K562 (cell line): ENCODE data around the gene PRRC2A. TPM values are rescaled to one million over a fixed set of nuclear protein-coding genes. Genes with fewer than 3 reads are reported as not detected.

ENCODE experiments used
- EZH2 ChIP-seq: IDR thresholded peaks from 2 replicates; pipeline ENCODE4 v1.6.1; 2012; ENCODE audit warnings: low read depth, mild to moderate bottlenecking, inconsistent platforms, low read length, borderline replicate concordance
- FOXJ3 ChIP-seq: sonication (generic); formaldehyde crosslinking; IDR thresholded peaks from 2 replicates; pipeline ENCODE4 v1.4.0; 2020; ENCODE audit warnings: mild to moderate bottlenecking, missing genetic modification reagents
- KHSRP ChIP-seq: fragments of 450-650 bp; IDR thresholded peaks from 2 replicates; pipeline ENCODE4 v1.6.1; 2017
- NFATC3 ChIP-seq: fragments of 450-650 bp; IDR thresholded peaks from 2 replicates; pipeline ENCODE4 v1.6.1; 2017; ENCODE audit warnings: mild to moderate bottlenecking
- PURB ChIP-seq: sonication (generic); formaldehyde crosslinking; IDR thresholded peaks from 2 replicates; pipeline ENCODE4 v1.9.0; 2021; ENCODE audit warnings: low read depth, mild to moderate bottlenecking, missing genetic modification reagents
- RBM22 ChIP-seq: fragments of 200-400 bp; formaldehyde crosslinking; IDR thresholded peaks from 2 replicates; pipeline ENCODE4 v1.6.1; 2018; ENCODE audit warnings: low read length, low read depth; ENCODE audit not compliant: poor library complexity, severe bottlenecking
- SP2 ChIP-seq: IDR thresholded peaks from 2 replicates; pipeline ENCODE4 v1.6.1; 2011; ENCODE audit warnings: mild to moderate bottlenecking, low read depth, low read length, moderate library complexity; ENCODE audit not compliant: poor library complexity, severe bottlenecking; ENCODE audit errors: extremely low read depth
- TCFL5 ChIP-seq: fragments of 250-450 bp; sonication (Bioruptor Pico); conservative IDR thresholded peaks from 2 replicates; pipeline ENCODE4 v1.6.1; 2021; ENCODE audit warnings: mild to moderate bottlenecking, moderate library complexity, matching md5 sums
- ZFP1 ChIP-seq: fragments of 450-650 bp; formaldehyde crosslinking; IDR thresholded peaks from 2 replicates; pipeline ENCODE4 v1.4.0; 2020; ENCODE audit warnings: mild to moderate bottlenecking, mixed read lengths
- ZNF695 ChIP-seq: fragments of 450-650 bp; formaldehyde crosslinking; IDR thresholded peaks from 2 replicates; pipeline ENCODE4 v1.4.0; 2020; ENCODE audit warnings: mild to moderate bottlenecking, moderate library complexity
- ZSCAN32 ChIP-seq: fragments of 450-650 bp; formaldehyde crosslinking; IDR thresholded peaks from 2 replicates; pipeline ENCODE4 v1.4.0; 2020; ENCODE audit warnings: mild to moderate bottlenecking, moderate library complexity
- polyA plus RNA-seq, 8 experiments: library from polyadenylated mRNA; depleted of rRNA in 4 of 8; stranded (reverse) in 5 of 8; unstranded in 3 of 8; fragments of >200 nt; fragmentation: Nextera tagmentation in 2 of 8; fragmentation: Illumina TruSeq in 1 of 8; extraction: Ambion mirVana in 2 of 8; extraction: Trizol in 1 of 8; gene quantifications; 2 replicates each; pipeline versions ENCODE4 v1.2.1 to v1.2.3, GENCODE V29; 2011 to 2014; ENCODE audit warnings: inconsistent platforms in 1 of 8, missing spikeins in 1 of 8
- total RNA-seq, 7 experiments: library from RNA; depleted of rRNA in 6 of 7; stranded (reverse); fragments of >200 nt in 6 of 7; fragmentation: Illumina TruSeq in 2 of 7; extraction: Trizol in 2 of 7; gene quantifications; 2 replicates each; pipeline versions ENCODE4 v1.2.1 to v1.2.3, GENCODE V29; 2011 to 2021; ENCODE audit warnings: low replicate concordance in 1 of 7
- TF ChIP-seq, protein P1 (sequence below): sonication (generic); IDR thresholded peaks from 2 replicates; pipeline ENCODE4 v1.6.1; 2016
- TF ChIP-seq, protein P2 (sequence below): fragments of 250-450 bp; sonication (Bioruptor Pico); IDR thresholded peaks from 2 replicates; pipeline ENCODE4 v1.9.0; 2021; ENCODE audit warnings: mild to moderate bottlenecking
- TF ChIP-seq, protein P3 (sequence below): fragments of 250-450 bp; sonication (Bioruptor Pico); IDR thresholded peaks from 2 replicates; pipeline ENCODE4 v1.4.0; 2020; ENCODE audit warnings: mild to moderate bottlenecking, moderate library complexity
- TF ChIP-seq, protein P4 (sequence below): fragments of 450-650 bp; IDR thresholded peaks from 2 replicates; pipeline ENCODE4 v1.6.1; 2018; ENCODE audit not compliant: partially characterized antibody
- TF ChIP-seq, protein P5 (sequence below): fragments of 250-450 bp; sonication (Bioruptor Pico); IDR thresholded peaks from 2 replicates; pipeline ENCODE4 v1.8.0; 2022; ENCODE audit warnings: inconsistent platforms, mild to moderate bottlenecking, moderate library complexity, borderline replicate concordance

PRRC2A gene
- total and polyA plus RNA-seq, 9 of the 15 experiments (the other 6 are each of a cell fraction or from before 2014, with no cell fraction given) = 1.0 to 332 (median 63.0) TPM

DNA sequence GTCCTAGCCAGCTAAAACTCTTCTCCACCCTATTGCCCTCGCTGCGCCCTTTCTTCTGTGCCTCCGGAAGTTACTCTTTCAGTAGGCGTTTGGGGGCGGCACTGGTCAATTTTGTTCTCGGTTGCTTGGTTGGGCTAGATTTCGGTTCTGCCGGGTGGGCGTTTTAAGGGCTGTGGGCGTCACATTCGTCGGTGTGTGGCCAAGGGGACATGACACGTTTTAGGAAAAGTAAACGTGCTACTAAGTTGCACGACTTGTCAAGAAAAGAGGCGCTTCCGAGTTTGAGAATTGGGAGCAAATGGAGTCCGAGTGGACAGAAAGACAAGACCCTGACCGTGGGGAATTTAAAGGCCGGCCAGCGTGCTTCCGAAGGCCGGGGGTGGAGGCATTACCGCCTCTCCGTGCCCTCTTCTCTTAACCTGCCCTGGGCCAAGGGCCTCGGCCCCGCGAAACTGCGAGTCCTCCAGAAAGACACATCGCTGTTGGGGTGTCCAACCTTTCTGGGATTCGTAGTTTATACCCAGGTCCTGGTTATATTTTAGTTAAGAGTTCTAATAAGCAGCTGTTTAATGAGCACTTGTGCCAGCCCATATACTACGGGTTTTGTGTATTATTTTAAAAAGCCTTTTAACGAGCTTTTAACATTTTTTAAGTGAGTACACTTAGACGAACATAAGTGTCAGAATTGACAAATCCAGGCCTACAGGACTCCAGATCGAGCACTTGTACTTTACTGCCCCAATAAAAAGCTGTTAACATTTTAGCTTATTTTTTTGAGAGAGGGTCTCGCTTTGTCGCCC is 32.6 kb downstream of the PRRC2A start (continued):
- no peak for TF ChIP-seq FOXJ3 (CRISPR knock-in tag)
- TF ChIP-seq, protein P1, sequence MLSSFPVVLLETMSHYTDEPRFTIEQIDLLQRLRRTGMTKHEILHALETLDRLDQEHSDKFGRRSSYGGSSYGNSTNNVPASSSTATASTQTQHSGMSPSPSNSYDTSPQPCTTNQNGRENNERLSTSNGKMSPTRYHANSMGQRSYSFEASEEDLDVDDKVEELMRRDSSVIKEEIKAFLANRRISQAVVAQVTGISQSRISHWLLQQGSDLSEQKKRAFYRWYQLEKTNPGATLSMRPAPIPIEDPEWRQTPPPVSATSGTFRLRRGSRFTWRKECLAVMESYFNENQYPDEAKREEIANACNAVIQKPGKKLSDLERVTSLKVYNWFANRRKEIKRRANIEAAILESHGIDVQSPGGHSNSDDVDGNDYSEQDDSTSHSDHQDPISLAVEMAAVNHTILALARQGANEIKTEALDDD = peak; percentile 68; the same call in 1 of the 2 replicates
- TF ChIP-seq SP2 = no peak
- TF ChIP-seq EZH2 = no peak
- TF ChIP-seq NFATC3 = peak; percentile 79
- TF ChIP-seq, protein P2, sequence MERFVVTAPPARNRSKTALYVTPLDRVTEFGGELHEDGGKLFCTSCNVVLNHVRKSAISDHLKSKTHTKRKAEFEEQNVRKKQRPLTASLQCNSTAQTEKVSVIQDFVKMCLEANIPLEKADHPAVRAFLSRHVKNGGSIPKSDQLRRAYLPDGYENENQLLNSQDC = no peak; the same call in 1 of the 2 replicates
- TF ChIP-seq TCFL5 (CRISPR knock-in tag) = no peak
- TF ChIP-seq, protein P3, sequence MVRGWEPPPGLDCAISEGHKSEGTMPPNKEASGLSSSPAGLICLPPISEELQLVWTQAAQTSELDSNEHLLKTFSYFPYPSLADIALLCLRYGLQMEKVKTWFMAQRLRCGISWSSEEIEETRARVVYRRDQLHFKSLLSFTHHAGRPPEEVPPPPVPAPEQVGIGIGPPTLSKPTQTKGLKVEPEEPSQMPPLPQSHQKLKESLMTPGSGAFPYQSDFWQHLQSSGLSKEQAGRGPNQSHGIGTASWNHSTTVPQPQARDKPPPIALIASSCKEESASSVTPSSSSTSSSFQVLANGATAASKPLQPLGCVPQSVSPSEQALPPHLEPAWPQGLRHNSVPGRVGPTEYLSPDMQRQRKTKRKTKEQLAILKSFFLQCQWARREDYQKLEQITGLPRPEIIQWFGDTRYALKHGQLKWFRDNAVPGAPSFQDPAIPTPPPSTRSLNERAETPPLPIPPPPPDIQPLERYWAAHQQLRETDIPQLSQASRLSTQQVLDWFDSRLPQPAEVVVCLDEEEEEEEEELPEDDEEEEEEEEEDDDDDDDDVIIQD = no peak
- no peak; the same call in 1 of the 2 replicates for TF ChIP-seq ZNF695
- no peak for TF ChIP-seq ZSCAN32 (CRISPR knock-in tag)
- no peak for TF ChIP-seq PURB (CRISPR knock-in tag)
- TF ChIP-seq, protein P4, sequence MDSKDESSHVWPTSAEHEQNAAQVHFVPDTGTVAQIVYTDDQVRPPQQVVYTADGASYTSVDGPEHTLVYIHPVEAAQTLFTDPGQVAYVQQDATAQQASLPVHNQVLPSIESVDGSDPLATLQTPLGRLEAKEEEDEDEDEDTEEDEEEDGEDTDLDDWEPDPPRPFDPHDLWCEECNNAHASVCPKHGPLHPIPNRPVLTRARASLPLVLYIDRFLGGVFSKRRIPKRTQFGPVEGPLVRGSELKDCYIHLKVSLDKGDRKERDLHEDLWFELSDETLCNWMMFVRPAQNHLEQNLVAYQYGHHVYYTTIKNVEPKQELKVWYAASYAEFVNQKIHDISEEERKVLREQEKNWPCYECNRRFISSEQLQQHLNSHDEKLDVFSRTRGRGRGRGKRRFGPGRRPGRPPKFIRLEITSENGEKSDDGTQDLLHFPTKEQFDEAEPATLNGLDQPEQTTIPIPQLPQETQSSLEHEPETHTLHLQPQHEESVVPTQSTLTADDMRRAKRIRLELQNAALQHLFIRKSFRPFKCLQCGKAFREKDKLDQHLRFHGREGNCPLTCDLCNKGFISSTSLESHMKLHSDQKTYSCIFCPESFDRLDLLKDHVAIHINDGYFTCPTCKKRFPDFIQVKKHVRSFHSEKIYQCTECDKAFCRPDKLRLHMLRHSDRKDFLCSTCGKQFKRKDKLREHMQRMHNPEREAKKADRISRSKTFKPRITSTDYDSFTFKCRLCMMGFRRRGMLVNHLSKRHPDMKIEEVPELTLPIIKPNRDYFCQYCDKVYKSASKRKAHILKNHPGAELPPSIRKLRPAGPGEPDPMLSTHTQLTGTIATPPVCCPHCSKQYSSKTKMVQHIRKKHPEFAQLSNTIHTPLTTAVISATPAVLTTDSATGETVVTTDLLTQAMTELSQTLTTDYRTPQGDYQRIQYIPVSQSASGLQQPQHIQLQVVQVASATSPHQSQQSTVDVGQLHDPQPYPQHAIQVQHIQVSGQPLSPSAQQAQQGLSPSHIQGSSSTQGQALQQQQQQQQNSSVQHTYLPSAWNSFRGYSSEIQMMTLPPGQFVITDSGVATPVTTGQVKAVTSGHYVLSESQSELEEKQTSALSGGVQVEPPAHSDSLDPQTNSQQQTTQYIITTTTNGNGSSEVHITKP = no peak
- no peak for TF ChIP-seq KHSRP
- no peak for TF ChIP-seq RBM22
- TF ChIP-seq, protein P5, sequence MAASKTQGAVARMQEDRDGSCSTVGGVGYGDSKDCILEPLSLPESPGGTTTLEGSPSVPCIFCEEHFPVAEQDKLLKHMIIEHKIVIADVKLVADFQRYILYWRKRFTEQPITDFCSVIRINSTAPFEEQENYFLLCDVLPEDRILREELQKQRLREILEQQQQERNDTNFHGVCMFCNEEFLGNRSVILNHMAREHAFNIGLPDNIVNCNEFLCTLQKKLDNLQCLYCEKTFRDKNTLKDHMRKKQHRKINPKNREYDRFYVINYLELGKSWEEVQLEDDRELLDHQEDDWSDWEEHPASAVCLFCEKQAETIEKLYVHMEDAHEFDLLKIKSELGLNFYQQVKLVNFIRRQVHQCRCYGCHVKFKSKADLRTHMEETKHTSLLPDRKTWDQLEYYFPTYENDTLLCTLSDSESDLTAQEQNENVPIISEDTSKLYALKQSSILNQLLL (CRISPR knock-in tag) = no peak
- no peak for TF ChIP-seq ZFP1 (CRISPR knock-in tag)
